Activated CD4-positive, alpha-beta memory T cell treated with anti-CD3 and anti-CD28 coated beads for 36 hours (primary cell): ENCODE results near the gene ARMS2. TPM values are rescaled to one million over a fixed set of nuclear protein-coding genes. Genes with fewer than 3 reads are reported as not detected.

Experiments used
- CTCF ChIA-PET: fragments of 350-600 bp; sonication (Branson Sonifier 250); formaldehyde crosslinking; loops from one replicate; lab custom pipeline; 2021; ENCODE audit warnings: antibody characterized with exemption, inconsistent platforms; lab: Charles Lee
- POLR2A ChIA-PET: fragments of 350-600 bp; sonication (Branson Sonifier 250); formaldehyde crosslinking; loops from one replicate; lab custom pipeline; 2021; ENCODE audit warnings: antibody characterized with exemption; lab: Charles Lee
- DNase-seq: peaks from one replicate; pipeline ENCODE4 v3.0.0-alpha.2; 2020
- H3K27ac Mint-ChIP-seq: one replicate; pipeline ENCODE4 v1.8.0; 2021; ENCODE audit warnings: mixed read lengths
- H3K27me3 Mint-ChIP-seq: one replicate; pipeline ENCODE4 v1.8.0; 2021; ENCODE audit warnings: mixed read lengths
- H3K36me3 Mint-ChIP-seq: one replicate; pipeline ENCODE4 v1.8.0; 2021; ENCODE audit warnings: mixed read lengths
- H3K4me1 Mint-ChIP-seq: one replicate; pipeline ENCODE4 v1.8.0; 2021; ENCODE audit warnings: low read depth, mixed read lengths
- H3K4me3 Mint-ChIP-seq: one replicate; pipeline ENCODE4 v1.8.0; 2021; ENCODE audit warnings: mild to moderate bottlenecking, mixed read lengths
- H3K9me3 Mint-ChIP-seq: one replicate; pipeline ENCODE4 v1.8.0; 2021; ENCODE audit warnings: mixed read lengths
- intact Hi-C: fragments of 100-400 bp; cut with micrococcal nuclease; formaldehyde crosslinking; loops from one replicate; pipeline ENCODE4 v1.15.1; 2023
- microRNA-seq: library from miRNA; unstranded; fragments of <30 nt; microRNA quantifications from one replicate; pipeline ENCODE4 v1.2.0, GENCODE V29; 2022; ENCODE audit warnings: borderline number of aligned reads, borderline microRNAs expressed, borderline replicate concordance
- total RNA-seq, 2 experiments: library from RNA; stranded (reverse); gene quantifications; one replicate each; pipeline ENCODE4 v1.2.3, GENCODE V29; 2021

Gene ARMS2
- total RNA-seq, 2 experiments from 2014 or later = not detected

DNA sequence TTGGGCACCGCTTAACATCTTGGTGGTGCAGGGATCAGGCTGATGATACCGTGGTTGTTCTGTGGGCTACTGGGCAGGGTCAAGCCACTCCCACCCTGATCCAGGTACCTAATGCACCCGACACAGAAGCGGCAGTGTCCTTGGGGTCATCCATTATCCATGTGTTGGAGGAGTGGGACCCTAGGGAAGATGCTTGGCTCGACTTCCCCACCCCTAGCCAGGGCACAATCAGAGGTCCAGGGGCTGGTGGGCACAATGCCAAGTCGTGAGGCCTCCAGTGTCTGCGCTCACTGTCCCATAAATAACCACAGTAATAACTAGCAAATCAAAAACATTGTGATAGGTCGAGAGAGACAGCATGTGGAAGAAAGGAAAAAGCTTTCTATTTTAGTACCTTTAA is 44.6 kb downstream of the ARMS2 start:
- Mint-ChIP-seq H3K4me3 (no peak overlapping the region), H3K27me3 (no peaks in the 10 kb centered on the region), H3K4me1 (peaks cover 15% of the 10 kb centered on the region), H3K9me3 (no peaks in the 10 kb centered on the region), H3K36me3 (no peaks in the 10 kb centered on the region), H3K27ac (no peak overlapping the region)
- intact Hi-C loops = no loop called here
- POLR2A ChIA-PET = no interaction called here
- DNase-seq = no peak
- CTCF ChIA-PET = interaction anchor here (0.7 to 1.3 kb wide), 3 partner anchors 60 to 66 kb away, joined by 3 to 4 read pairs (median 4); no protein-coding TSS in a partner anchor

DNA sequence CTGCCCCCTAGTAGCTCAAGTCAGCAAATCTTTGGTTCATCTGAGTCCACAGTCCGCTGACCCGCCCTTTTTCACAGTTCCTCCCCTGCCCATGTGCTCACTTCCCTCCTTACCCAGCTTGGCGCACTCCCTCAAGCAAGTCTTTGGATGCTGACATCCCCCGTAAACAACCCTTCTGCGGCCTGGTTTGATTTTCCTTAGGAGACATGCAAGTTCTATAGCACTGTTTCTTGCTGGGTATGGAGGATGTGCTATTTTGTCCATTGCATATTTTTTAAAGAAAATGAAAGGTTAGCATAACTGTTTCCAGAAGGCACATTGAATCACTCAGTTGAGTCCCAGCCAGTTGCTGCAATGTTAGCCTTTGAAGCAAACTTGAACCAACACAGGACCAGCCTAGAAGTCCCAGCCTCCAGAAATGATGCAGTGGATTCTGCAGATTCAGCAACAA is 45.1 kb downstream of the ARMS2 start:
- no peaks in the 10 kb centered on the region for H3K36me3 Mint-ChIP-seq
- intact Hi-C loops = no loop called here
- H3K27ac Mint-ChIP-seq = no peak overlapping the region
- no peak overlapping the region for H3K4me3 Mint-ChIP-seq
- peaks cover 15% of the 10 kb centered on the region for H3K4me1 Mint-ChIP-seq
- no peaks in the 10 kb centered on the region for H3K27me3 Mint-ChIP-seq
- CTCF ChIA-PET = interaction anchor here (0.8 to 1.3 kb wide), 2 partner anchors 60 to 66 kb away, joined by 4 read pairs; no protein-coding TSS in a partner anchor
- no peaks in the 10 kb centered on the region for H3K9me3 Mint-ChIP-seq
- POLR2A ChIA-PET = no interaction called here
- DNase-seq = no peak

DNA sequence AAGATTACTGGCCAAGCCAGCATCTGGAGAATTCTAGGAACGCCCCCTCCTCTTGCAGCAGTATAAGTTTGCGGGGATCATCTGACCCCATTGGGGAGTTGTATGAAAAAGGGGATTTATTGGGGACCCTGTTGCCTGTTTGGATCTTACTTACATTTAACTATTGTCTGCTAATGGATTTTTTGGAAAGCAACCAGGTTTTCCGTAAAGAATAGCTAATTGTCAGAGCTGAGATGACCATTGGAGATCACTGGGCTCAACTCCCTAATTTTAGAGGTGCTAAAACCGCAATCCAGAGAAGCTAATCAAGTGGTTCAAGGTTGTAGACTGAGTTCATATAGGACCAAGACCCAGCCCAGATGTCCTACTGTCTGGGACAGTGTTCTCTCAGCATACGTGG is 45.7 kb downstream of the ARMS2 start:
- Mint-ChIP-seq H3K27ac (no peak overlapping the region), H3K9me3 (no peaks in the 10 kb centered on the region), H3K27me3 (no peaks in the 10 kb centered on the region), H3K4me1 (peaks cover 15% of the 10 kb centered on the region), H3K4me3 (no peak overlapping the region), H3K36me3 (no peaks in the 10 kb centered on the region)
- POLR2A ChIA-PET = no interaction called here
- CTCF ChIA-PET = no interaction called here
- intact Hi-C loops = no loop called here
- no peak for DNase-seq

DNA sequence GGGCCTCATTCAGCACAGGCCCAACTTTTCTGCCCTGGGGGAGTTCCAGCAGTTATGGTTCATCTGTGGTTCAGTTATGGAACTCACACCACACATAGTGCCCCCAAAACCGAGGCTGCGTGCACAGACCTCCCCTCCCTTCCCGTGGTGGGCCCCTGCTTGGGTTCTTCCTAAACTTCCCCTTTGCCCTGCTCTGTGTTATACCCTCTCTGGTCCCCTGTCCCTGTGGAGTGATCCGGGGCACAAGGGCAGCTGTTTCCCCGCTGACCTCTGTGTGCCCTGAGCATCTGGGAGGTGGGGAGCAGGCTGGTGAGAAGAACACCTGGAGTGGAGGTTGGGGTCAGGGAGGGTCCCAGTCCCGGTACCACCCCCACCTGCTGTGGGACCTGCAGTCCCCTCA is 46.3 kb downstream of the ARMS2 start:
- Mint-ChIP-seq H3K9me3 (no peaks in the 10 kb centered on the region), H3K27ac (no peak overlapping the region), H3K4me1 (peaks cover 12% of the 10 kb centered on the region), H3K27me3 (no peaks in the 10 kb centered on the region), H3K4me3 (no peak overlapping the region), H3K36me3 (no peaks in the 10 kb centered on the region)
- POLR2A ChIA-PET = no interaction called here
- no peak for DNase-seq
- CTCF ChIA-PET = no interaction called here
- intact Hi-C loops = no loop called here

DNA sequence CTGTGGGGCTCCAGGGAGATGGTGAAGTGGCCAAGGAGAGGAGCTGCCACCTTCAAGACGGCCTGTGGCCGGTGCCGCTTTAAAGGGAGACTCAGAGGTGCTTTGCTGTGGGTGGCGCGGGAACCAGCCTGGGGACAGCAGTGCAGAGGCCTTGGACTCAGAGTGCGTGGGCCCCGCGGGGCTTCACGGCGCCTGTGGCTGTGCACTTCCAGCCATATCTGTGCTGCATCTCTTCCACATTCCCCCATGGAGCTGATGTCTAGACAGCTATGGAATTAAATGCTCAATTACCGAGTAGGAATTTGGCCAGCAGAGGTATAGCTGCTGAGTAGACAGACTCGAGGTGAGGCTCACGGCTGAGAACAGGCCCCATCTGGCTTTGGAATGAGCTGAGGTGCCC is 48.6 kb downstream of the ARMS2 start:
- Mint-ChIP-seq H3K27me3 (no peaks in the 10 kb centered on the region), H3K9me3 (no peaks in the 10 kb centered on the region), H3K36me3 (no peaks in the 10 kb centered on the region), H3K4me3 (no peak overlapping the region), H3K4me1 (no peaks in the 10 kb centered on the region), H3K27ac (no peak overlapping the region)
- DNase-seq = no peak
- POLR2A ChIA-PET = no interaction called here
- CTCF ChIA-PET = interaction anchor here (0.8 kb wide), 1 partner anchor 62 kb away, joined by 5 read pairs; no protein-coding TSS in a partner anchor
- intact Hi-C loops = no loop called here

DNA sequence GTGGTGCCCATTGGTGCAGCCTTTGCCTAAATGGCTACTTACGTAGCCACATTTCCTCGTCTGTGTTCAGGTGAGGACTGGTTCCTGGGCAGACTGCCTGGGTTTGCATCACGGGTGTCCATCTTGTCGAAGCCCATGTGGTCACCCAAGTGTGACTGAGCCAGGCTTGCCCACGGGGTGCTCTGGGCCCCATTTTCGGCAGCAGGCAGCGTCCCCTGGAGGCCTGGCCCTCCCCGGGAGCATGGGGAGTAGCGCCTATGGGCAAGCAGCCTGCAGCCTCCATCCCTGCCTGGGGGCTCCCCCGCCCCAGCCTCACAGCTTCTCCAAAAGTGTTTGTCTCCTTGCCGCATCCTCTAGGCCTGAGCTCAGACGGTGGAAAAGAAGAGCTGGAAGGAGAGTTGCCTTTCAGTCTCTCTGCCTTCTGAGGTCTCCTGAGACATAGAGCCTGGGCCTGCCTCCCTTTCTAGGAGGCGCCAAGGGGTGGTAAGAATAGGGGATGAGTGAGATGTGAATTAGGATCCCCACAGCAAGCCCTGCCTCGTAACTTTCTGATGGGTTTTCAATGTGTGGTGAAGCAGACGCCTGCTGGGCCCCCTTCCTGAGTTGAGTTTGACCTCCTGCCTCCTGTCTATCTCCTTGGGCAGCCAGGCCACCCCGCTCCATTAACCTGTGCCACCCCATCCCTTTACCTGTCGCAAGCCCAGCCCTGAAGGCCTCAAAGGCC is 49.6 kb downstream of the ARMS2 start:
- Mint-ChIP-seq H3K4me3 (no peak overlapping the region), H3K36me3 (no peaks in the 10 kb centered on the region), H3K4me1 (no peaks in the 10 kb centered on the region), H3K27me3 (no peaks in the 10 kb centered on the region), H3K9me3 (no peaks in the 10 kb centered on the region), H3K27ac (no peak overlapping the region)
- CTCF ChIA-PET = interaction anchor here (0.8 kb wide), 1 partner anchor 61 kb away, joined by 5 read pairs; no protein-coding TSS in a partner anchor
- no peak for DNase-seq
- intact Hi-C loops = no loop called here
- POLR2A ChIA-PET = no interaction called here

DNA sequence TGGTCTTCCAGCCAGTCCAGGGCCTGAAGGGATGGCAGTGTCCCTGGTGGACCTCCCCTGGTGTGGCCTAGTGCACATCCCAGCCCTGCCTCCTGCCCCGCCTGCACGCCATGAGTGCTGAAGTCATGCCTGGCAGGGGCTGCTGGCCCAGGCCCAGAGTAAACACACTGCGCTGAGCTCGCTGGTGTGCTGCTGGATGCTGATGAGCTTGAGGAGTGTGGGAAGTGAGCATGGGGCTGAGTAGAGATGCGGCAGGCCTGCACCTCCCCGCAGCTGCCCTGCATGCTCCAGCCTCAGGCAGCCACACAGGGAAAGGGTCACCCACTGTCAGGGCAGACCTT is 50.1 kb downstream of the ARMS2 start:
- CTCF ChIA-PET = no interaction called here
- Mint-ChIP-seq H3K27me3 (no peaks in the 10 kb centered on the region), H3K4me3 (no peak overlapping the region), H3K9me3 (no peaks in the 10 kb centered on the region), H3K27ac (no peak overlapping the region), H3K36me3 (no peaks in the 10 kb centered on the region), H3K4me1 (no peaks in the 10 kb centered on the region)
- intact Hi-C loops = no loop called here
- POLR2A ChIA-PET = no interaction called here
- DNase-seq = no peak

DNA sequence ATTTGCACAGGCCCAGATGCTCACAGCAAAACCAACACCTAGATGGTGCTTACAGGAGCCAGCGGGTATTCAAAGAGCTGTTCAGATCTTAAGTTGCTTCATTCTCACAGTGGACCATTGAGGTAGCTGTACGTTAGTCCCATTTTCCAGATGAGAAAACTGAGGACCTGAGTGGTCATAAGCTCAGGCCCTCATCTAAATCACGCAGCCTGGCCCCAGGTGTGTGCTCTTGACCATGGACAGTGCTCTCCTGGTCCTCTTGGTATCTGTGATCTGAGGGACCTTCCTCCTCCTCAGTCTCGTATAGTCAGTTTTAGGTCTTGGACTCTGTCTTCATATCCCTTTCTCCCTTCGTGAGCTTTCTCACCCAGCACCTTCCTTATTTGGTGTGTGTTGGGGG is 50.6 kb downstream of the ARMS2 start:
- no peaks in the 10 kb centered on the region for H3K36me3 Mint-ChIP-seq
- no peak for DNase-seq
- CTCF ChIA-PET = interaction anchor here (0.8 kb wide), 1 partner anchor 60 kb away, joined by 3 read pairs; no protein-coding TSS in a partner anchor
- H3K4me3 Mint-ChIP-seq = no peak overlapping the region
- no peaks in the 10 kb centered on the region for H3K27me3 Mint-ChIP-seq
- H3K27ac Mint-ChIP-seq = no peak overlapping the region
- POLR2A ChIA-PET = no interaction called here
- no peaks in the 10 kb centered on the region for H3K9me3 Mint-ChIP-seq
- no peaks in the 10 kb centered on the region for H3K4me1 Mint-ChIP-seq
- intact Hi-C loops = no loop called here

DNA sequence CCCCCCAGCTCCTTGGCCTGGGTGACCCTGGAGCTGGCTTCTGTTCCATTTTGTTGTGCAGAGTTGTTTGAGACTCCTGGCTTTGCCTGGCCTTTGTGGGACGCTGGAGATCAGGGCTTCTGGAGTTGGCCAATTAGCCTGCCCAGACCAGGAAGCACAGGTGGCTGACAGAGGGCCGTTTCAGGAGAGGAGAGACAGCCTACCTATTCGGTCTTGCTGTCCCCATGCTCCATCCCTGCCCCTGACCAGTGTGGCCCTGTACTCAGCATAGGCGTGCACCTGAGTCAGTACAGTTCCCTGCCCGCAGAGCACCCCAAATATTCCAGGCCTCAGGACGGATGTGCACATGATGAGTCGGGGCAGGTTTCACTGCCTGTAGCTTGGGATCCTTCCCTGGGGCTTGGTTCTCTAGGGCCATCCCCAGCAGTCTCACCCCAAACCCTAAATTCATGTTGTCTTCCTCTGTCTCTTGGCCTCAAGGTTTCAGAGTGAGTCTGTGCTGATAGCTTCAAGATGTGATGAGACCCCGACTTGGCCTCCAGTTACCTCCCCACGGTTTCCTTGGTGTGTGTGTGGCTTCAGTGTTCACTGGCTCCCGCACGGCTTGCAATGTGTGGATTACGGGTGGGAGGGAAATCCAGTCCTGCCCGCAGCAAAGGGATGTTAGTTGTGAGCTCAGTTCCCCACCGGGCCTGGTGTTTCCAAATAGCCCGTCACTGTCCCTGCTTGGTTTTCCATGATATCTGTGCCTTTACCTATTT is 51.6 kb downstream of the ARMS2 start:
- Mint-ChIP-seq H3K4me1 (no peaks in the 10 kb centered on the region), H3K27ac (no peak overlapping the region), H3K36me3 (no peaks in the 10 kb centered on the region), H3K4me3 (no peak overlapping the region), H3K9me3 (no peaks in the 10 kb centered on the region), H3K27me3 (no peaks in the 10 kb centered on the region)
- no peak for DNase-seq
- ChIA-PET CTCF (interaction anchor here (0.7 to 0.8 kb wide), 2 partner anchors 59 to 688 kb away, joined by 3 read pairs; no protein-coding TSS in a partner anchor), POLR2A (no interaction called here)
- intact Hi-C loops = no loop called here

Small RNAs within 50 kb of the gene (microRNA-seq; reads per million reads assigned to microRNA genes)
- gene MIR3941 = 3.9 reads per million, percentile 5 among the genes with 10 or more reads in this experiment

Other genes with a start within 250 kb of the ARMS2 start
- not detected for gene BTBD16, start 183.4 kb upstream of the ARMS2 start, total RNA-seq
- gene PLEKHA1, start 79.9 kb upstream of the ARMS2 start, total RNA-seq = 10 to 100 TPM; 11.1 to 12.9 TPM
- gene HTRA1, start 6.9 kb downstream of the ARMS2 start, total RNA-seq = not detected
- gene DMBT1, start 106.1 kb downstream of the ARMS2 start, total RNA-seq = not detected
- not detected for gene C10orf120, start 245.2 kb downstream of the ARMS2 start, total RNA-seq